Brain microvascular endothelial cell (primary cell): Measurements from ENCODE around the gene NUCB1.

Source experiments
- DNase-seq: peaks from one replicate; pipeline ENCODE4 v3.0.0-alpha.2; 2020
- H3K27ac ChIP-seq: fragments of 250-450 bp; sonication (Bioruptor Pico); 2 replicates; pipeline ENCODE4 v1.5.1; 2020; ENCODE audit warnings: mild to moderate bottlenecking, moderate library complexity
- H3K27me3 ChIP-seq: fragments of 250-450 bp; sonication (Bioruptor Pico); replicated peaks from 2 replicates; pipeline ENCODE4 v1.5.1; 2020; ENCODE audit warnings: mild to moderate bottlenecking
- H3K36me3 ChIP-seq: fragments of 250-450 bp; sonication (Bioruptor Pico); replicated peaks from 2 replicates; pipeline ENCODE4 v1.5.1; 2020; ENCODE audit warnings: mild to moderate bottlenecking
- H3K4me3 ChIP-seq: 2 replicates; pipeline ENCODE4 v1.5.1; 2011; ENCODE audit warnings: low read depth, mild to moderate bottlenecking, control low read depth, low read length, moderate library complexity
- in situ Hi-C: cut with HindIII; loops from 2 replicates; pipeline ENCODE4 v1.10.0; 2017; ENCODE audit warnings: low sequenced_read_pairs, low pct_ligation_motif_present
- TF ChIP-seq, protein P1 (sequence below): IDR thresholded peaks from 2 replicates; pipeline ENCODE4 v1.5.1; 2011; ENCODE audit warnings: low read depth, mild to moderate bottlenecking, moderate library complexity, low read length, control low read depth, inconsistent platforms; ENCODE audit errors: missing control alignments

NUCB1 gene

GRCh38 chr19:48953141-48953540 is 53.0 kb downstream of the NUCB1 start:
- H3K27me3 ChIP-seq: no peaks in the 10 kb centered on the region
- TF ChIP-seq, protein P1, sequence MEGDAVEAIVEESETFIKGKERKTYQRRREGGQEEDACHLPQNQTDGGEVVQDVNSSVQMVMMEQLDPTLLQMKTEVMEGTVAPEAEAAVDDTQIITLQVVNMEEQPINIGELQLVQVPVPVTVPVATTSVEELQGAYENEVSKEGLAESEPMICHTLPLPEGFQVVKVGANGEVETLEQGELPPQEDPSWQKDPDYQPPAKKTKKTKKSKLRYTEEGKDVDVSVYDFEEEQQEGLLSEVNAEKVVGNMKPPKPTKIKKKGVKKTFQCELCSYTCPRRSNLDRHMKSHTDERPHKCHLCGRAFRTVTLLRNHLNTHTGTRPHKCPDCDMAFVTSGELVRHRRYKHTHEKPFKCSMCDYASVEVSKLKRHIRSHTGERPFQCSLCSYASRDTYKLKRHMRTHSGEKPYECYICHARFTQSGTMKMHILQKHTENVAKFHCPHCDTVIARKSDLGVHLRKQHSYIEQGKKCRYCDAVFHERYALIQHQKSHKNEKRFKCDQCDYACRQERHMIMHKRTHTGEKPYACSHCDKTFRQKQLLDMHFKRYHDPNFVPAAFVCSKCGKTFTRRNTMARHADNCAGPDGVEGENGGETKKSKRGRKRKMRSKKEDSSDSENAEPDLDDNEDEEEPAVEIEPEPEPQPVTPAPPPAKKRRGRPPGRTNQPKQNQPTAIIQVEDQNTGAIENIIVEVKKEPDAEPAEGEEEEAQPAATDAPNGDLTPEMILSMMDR: no peak
- in situ Hi-C loops: no loop called here
- no peak overlapping the region for H3K27ac ChIP-seq
- peaks cover 3% of the 10 kb centered on the region for H3K36me3 ChIP-seq
- no peak overlapping the region for H3K4me3 ChIP-seq
- DNase-seq: no peak

DNA sequence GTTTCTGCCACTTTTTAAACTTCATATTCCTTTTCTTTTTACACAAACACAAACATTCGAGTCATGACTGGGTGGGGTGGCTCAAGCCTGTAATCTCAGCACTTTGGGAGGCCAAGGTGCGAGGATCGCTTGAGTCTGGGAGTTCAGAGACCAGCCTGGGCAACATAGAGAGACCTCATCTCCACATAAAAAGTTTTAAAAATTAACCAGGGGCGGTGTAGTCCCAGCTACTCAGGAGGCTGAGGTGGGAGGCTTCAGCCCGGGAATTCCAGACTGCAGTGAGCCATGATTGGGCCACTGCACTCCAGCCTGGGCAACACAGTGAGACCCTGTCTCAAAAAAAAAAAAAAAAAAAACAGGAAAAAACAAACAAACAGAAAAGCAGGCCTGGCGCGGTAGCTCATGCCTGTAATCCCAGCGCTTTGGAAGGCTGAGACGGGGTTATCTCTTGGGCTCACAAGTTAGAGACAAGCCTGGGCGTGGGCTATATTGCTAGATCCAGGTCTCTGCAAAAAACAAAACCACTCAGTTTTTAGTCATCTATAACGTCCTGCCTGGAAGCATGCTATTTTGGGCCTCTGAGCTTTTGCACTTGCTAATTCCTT is 54.0 kb downstream of the NUCB1 start:
- DNase-seq: no peak
- TF ChIP-seq, protein P1: no peak
- peak overlapping the region; percentile 8 for H3K27ac ChIP-seq
- in situ Hi-C loops: no loop called here
- peaks cover 5% of the 10 kb centered on the region for H3K36me3 ChIP-seq
- H3K27me3 ChIP-seq: no peaks in the 10 kb centered on the region
- peak overlapping the region; percentile 88 for H3K4me3 ChIP-seq

DNA sequence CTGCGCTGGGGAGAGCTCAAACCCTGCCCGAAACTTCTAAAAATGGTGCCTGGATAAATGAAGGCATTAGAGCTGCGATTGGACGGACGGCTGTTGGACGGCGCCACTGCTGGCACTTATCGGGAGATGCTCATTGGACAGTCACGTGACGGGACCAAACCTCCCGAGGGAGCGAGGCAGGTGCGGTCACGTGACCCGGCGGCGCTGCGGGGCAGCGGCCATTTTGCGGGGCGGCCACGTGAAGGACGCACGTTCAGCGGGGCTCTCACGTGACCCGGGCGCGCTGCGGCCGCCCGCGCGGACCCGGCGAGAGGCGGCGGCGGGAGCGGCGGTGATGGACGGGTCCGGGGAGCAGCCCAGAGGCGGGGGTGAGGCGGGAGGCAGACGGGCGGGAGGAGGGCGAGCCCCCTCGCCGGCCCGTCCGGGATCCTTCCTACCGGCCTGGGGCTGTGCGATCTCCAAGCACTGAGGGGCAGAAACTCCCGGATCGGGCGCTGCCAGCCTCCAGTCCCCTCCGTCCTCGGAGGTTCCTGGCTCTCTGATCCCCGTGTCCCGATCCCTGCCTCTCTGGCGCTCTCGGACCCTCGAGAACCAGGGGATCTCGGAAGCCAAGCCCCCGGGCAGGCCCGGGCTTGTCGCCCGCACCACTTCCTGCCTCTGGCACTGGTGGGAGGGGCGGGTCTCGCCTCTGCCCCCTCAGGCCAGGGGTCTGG is 54.6 kb downstream of the NUCB1 start, which contains the start of gene BAX:
Gene BAX (plus strand): TSS at position 281 of the 713 bp plus-strand sequence. CDS start 54 bp downstream, at position 335.
- Histone ChIP-seq H3K4me3 (peak within 1 kb of the TSS; percentile 88), H3K36me3 (peaks cover 5% of the 10 kb centered on the region), H3K27ac (peak within 1 kb of the TSS; percentile 93), H3K27me3 (no peaks in the 10 kb centered on the region)
- DNase-seq: peak; percentile 94
- in situ Hi-C loops: no loop called here
- TF ChIP-seq, protein P1: peak; percentile 10

GRCh38 chr19:48955308-48955958 is 55.3 kb downstream of the NUCB1 start:
- Histone ChIP-seq H3K36me3 (peaks cover 5% of the 10 kb centered on the region), H3K27ac (peak overlapping the region; percentile 93), H3K27me3 (no peaks in the 10 kb centered on the region), H3K4me3 (peak overlapping the region; percentile 88)
- TF ChIP-seq, protein P1: no peak
- no peak for DNase-seq
- in situ Hi-C loops: no loop called here

DNA sequence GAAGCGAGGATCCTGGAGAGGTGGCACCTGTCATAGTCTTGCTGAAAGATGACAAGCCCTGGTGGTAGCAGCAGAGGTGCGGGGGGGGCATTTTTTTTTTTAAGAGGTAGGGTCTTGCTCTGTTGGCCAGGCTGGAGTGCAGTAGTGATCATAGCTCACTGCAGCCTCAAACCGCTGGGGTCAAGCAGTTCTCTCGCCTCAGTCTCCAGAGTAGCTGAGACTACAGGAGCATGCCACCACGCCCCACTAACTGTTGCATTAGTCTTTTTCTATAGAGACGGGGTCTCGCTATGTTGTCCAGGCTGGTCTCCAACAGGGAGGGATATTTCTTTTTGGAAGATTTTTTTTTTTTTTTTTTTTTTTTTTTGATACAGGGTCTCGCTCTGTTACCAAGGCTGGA is 57.9 kb downstream of the NUCB1 start:
- Histone ChIP-seq H3K27me3 (no peaks in the 10 kb centered on the region), H3K27ac (no peak overlapping the region), H3K4me3 (no peak overlapping the region), H3K36me3 (peaks cover 7% of the 10 kb centered on the region)
- DNase-seq: no peak
- in situ Hi-C loops: no loop called here
- TF ChIP-seq, protein P1: no peak
